ENCODE measurements around the gene CUL4A. TPM values are rescaled to one million over a fixed set of nuclear protein-coding genes. Genes with fewer than 3 reads are reported as not detected.
"Not testable (repeated sequence)": the region's sequence is repeated elsewhere in the genome, so short reads cannot be mapped to it uniquely, and the experiment has no call there.

Gene CUL4A
- total RNA-seq, 3 donors from 2014 or later, result 85.5 to 89.8 (median 87.8) TPM

DNA sequence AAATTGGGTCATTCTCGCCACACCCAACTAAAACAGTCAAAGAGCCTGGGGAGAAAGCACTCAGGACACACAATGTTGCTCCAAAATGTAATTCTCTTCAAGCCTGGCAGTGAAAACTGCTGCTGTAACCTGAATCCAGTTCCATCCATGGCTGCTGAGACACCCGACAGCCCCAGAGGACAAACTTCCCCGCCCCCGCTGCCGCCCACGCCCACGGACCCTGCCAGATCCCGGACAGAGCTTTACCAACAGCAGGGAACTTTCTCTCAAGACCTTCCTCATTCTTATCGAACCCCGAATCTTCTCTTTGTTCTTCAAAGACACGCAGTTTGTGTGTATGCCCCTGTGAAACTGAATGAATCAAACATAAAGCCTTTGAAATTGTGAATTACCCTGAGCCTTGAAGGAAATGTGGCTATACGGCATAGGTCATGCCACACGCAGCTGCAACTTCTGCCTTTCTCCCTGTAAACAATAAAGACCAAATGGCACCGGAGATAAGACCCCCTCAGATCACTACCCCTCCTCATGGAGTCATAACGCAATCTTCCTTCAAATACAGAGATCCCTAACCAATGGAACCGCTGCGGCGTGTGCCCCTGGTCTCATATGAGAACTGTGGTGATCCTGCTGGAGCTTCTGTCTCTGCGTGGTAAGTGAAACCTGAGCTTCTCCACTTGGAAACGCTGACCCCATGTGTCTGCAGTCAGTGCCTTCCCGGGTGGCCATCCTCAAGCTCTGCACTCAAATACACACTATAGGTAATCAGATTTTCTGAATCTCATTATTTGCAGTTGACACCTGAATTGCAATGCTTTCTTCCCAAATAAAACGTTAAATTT is 82.8 kb downstream of the CUL4A start:
- Mint-ChIP-seq H3K4me1 (ENCODE audit: low read depth) (peaks cover 19% of the 10 kb centered on the region), H3K9me3 (no peaks in the 10 kb centered on the region), H3K27me3 (ENCODE audit: low read depth) (peaks cover 54% of the 10 kb centered on the region), H3K36me3 (ENCODE audit: insufficient read depth) (no peaks in the 10 kb centered on the region), H3K4me3 (peak overlapping the region; percentile 63)
- DNase-seq (peak; percentile 15), ATAC-seq (peak in 1 of 2 donors; percentile 17)

DNA sequence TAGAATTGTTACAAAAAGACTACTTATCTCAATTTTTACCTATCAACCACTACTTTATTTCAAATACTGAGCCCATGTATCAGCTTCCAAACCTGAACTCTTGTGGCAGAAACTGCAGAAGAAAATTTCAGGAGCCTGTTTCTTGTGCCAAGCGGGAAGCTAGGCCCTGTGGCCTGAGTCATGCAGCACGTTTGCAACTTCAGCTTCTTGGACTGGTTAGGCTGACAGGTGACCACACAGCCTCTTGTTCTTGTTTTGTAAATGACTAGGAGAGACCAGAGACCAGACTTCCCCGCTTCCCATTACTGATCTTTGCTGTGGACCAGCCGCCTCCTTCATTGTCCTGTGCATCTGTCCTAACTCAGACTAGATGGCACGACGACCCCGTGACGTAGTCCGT is 84.3 kb downstream of the CUL4A start:
- DNase-seq, result no peak
- H3K27me3 Mint-ChIP-seq (ENCODE audit: low read depth), result peaks cover 47% of the 10 kb centered on the region
- H3K4me3 Mint-ChIP-seq, result no peak overlapping the region
- H3K36me3 Mint-ChIP-seq (ENCODE audit: insufficient read depth), result no peaks in the 10 kb centered on the region
- H3K9me3 Mint-ChIP-seq, result no peaks in the 10 kb centered on the region
- ATAC-seq, result no peak
- peaks cover 30% of the 10 kb centered on the region for H3K4me1 Mint-ChIP-seq (ENCODE audit: low read depth)

DNA sequence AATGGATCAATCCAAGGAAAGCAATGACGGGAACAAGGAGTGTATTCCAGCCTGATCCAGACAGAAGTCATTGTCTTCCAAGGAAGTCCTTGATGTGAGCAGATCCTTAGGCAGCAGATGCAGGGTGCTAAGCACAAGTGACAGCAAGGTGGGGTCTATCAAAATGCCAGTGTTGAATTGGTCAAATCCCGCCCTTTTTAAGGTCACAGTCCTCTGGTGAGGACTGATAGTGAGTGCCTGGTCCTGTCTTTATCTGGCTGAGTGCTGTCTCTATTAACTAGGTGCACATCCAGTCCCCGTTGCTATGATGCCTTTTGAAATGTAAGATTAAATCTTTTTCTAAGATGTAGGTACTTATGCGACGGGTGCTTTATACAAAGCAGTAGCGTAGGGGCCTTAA is 86.4 kb downstream of the CUL4A start:
- H3K9me3 Mint-ChIP-seq, result no peaks in the 10 kb centered on the region
- ATAC-seq, result no peak
- no peak for DNase-seq
- H3K4me3 Mint-ChIP-seq, result peak overlapping the region; percentile 46
- no peaks in the 10 kb centered on the region for H3K36me3 Mint-ChIP-seq (ENCODE audit: insufficient read depth)
- H3K4me1 Mint-ChIP-seq (ENCODE audit: low read depth), result peaks cover 35% of the 10 kb centered on the region
- peaks cover 29% of the 10 kb centered on the region for H3K27me3 Mint-ChIP-seq (ENCODE audit: low read depth)

DNA sequence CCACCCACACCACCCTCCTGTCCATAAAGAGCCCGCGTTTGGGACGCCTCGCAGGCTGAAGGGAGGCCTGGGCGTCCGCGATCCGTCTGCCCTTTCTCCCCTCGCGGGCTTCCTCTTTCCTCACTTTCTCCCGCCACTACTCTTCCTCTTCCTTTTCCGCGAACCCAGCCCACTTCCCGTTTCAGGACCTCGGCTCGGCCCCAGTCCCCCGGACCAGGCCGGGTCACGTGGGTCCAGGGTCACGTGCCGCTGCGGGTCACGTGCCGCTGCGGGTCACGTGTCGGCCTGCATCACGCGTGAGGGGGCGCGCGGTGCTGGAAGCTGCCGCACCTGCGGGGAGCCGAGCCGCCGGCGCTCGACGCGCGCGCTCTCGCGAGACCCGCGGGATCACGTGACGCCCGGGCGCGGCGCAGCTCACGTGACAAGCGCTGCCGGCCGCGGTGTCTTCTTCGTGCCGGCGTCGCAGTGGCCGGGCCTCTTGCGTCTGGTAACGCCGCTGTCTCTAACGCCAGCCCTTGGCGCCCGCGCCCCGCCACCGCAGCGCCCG is 87.5 kb downstream of the CUL4A start, which contains the start of gene LAMP1:
TSS of gene LAMP1 (plus strand) at position 417 of the 547 bp plus-strand sequence. CDS start 196 bp downstream, outside the sequence.
- H3K36me3 Mint-ChIP-seq (ENCODE audit: insufficient read depth), result no peaks in the 10 kb centered on the region
- H3K4me3 Mint-ChIP-seq, result peak within 1 kb of the TSS; percentile 96
- peaks cover 18% of the 10 kb centered on the region for H3K27me3 Mint-ChIP-seq (ENCODE audit: low read depth)
- peaks cover 37% of the 10 kb centered on the region for H3K4me1 Mint-ChIP-seq (ENCODE audit: low read depth)
- DNase-seq (peak; percentile 99), ATAC-seq (peak; percentile 88 to 90)
- no peaks in the 10 kb centered on the region for H3K9me3 Mint-ChIP-seq

- Mint-ChIP-seq H3K9me3 (no peaks in the 10 kb centered on the region), H3K27me3 (ENCODE audit: low read depth) (peaks cover 12% of the 10 kb centered on the region), H3K36me3 (ENCODE audit: insufficient read depth) (no peaks in the 10 kb centered on the region), H3K4me1 (ENCODE audit: low read depth) (peaks cover 31% of the 10 kb centered on the region), H3K4me3 (peak overlapping the region; percentile 96)
- DNase-seq (peak; percentile 30), ATAC-seq (peak; percentile 62 to 69)
Observed at GRCh38 chr13:113297370-113298042, 88.1 kb downstream of the CUL4A start.

DNA sequence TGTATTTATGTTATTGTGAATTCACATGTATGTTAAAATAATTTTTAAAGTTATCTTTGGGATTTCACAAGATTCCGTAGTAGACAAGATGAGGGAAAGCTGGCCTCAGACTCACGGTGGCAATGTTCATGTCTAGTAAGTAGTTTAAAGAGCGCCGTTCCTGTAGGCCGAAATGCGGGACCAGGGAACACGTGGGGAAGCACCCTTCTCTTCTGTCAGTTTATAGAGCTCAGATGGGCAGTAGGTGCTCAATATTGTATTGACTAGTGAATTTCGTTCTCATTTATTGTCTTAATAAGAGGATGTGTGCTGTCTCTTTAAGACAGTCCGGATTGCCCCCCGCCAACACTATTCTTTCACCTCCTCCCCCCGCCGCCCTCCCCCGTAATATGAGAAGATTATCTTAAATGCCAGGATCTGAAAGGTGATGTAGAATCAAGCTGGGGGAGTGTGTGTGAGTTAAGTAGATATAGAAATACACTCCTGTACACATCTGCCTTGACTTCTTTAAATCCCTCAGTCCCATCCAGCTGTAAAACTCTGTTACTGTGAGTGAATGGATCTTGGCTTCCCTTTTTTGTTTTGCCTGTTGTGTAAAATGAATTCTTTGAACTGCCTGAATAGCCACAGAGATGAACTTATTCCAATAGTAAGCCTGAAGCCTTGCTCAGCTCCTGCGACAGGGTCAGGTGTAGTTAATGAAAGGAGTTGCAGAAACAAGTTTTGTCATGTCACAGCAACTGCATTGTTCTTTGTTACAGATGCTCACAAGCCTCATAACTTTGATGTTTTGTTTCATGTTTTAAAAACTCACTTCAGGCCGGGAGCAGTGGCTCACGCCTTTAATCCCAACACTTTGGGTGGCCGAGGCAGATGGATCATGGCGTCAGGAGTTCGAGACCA is 88.9 kb downstream of the CUL4A start:
- DNase-seq, result no peak

DNA sequence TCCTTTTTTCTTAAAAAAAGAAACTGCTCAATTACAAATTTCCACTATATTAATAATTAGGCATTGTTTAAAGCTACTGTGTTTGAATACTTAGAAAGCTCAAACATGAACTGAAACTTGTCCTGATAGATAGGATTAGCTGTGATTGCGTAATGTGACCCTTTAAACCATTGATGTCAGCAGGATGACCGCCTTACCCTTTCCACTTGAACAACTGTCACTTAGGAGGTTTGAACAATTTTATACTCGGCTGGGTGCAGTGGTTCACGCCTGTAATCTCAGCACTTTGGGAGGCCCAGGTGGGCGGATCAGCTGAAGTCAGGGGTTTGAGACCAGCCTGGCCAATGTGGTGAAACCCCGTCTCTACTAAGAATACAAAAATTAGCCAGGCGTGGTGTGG is 90.5 kb downstream of the CUL4A start:
- no peak for ATAC-seq
- H3K27me3 Mint-ChIP-seq (ENCODE audit: low read depth), result peaks cover 2% of the 10 kb centered on the region
- peaks cover 44% of the 10 kb centered on the region for H3K4me1 Mint-ChIP-seq (ENCODE audit: low read depth)
- H3K9me3 Mint-ChIP-seq, result no peaks in the 10 kb centered on the region
- no peak for DNase-seq
- peaks cover 1% of the 10 kb centered on the region for H3K36me3 Mint-ChIP-seq (ENCODE audit: insufficient read depth)
- H3K4me3 Mint-ChIP-seq, result no peak overlapping the region

More for the DNA sequence above, 88.9 kb downstream of the CUL4A start:
- ATAC-seq, result no peak
- peaks cover 1% of the 10 kb centered on the region for H3K36me3 Mint-ChIP-seq (ENCODE audit: insufficient read depth)
- H3K27me3 Mint-ChIP-seq (ENCODE audit: low read depth), result peaks cover 9% of the 10 kb centered on the region
- no peaks in the 10 kb centered on the region for H3K9me3 Mint-ChIP-seq
- peaks cover 34% of the 10 kb centered on the region for H3K4me1 Mint-ChIP-seq (ENCODE audit: low read depth)
- peak overlapping the region; percentile 96 for H3K4me3 Mint-ChIP-seq

- Mint-ChIP-seq H3K4me1 (ENCODE audit: low read depth) (peaks cover 39% of the 10 kb centered on the region), H3K9me3 (no peaks in the 10 kb centered on the region), H3K36me3 (ENCODE audit: insufficient read depth) (peaks cover 5% of the 10 kb centered on the region), H3K4me3 (no peak overlapping the region), H3K27me3 (ENCODE audit: low read depth) (no peaks in the 10 kb centered on the region)
- ATAC-seq (no peak), DNase-seq (no peak)
Observed at GRCh38 chr13:113302986-113303385, 93.6 kb downstream of the CUL4A start.

DNA sequence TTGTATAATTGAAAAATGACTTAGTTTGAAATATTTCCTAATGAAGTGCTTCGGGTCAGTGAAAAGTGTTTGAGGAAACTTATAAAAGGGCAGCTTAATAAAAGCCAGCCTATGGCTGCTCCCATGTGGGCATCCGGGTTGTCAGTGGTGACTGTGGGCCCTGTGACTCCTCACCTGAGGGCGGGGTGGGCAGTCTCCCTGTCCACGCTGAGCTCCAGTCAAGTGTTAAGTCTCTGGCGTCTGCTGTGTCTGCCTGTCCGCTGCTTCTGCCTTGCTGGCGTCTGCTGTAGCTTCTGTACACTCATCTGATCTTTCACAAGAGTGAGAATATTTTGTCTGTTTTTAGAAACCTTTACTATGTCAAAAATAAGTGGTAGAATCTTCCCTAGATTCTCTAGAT is 94.7 kb downstream of the CUL4A start:
- H3K4me3 Mint-ChIP-seq, result no peak overlapping the region
- H3K27me3 Mint-ChIP-seq (ENCODE audit: low read depth), result no peaks in the 10 kb centered on the region

GRCh38 chr13:113305208-113305607 is 95.8 kb downstream of the CUL4A start:
- H3K36me3 Mint-ChIP-seq (ENCODE audit: insufficient read depth), result peaks cover 9% of the 10 kb centered on the region
- peaks cover 30% of the 10 kb centered on the region for H3K4me1 Mint-ChIP-seq (ENCODE audit: low read depth)
- H3K27me3 Mint-ChIP-seq (ENCODE audit: low read depth), result no peaks in the 10 kb centered on the region
- no peaks in the 10 kb centered on the region for H3K9me3 Mint-ChIP-seq
- H3K4me3 Mint-ChIP-seq, result no peak overlapping the region
- DNase-seq (no peak), ATAC-seq (no peak)

More for the DNA sequence above, 94.7 kb downstream of the CUL4A start:
- ATAC-seq, result no peak
- H3K9me3 Mint-ChIP-seq, result no peaks in the 10 kb centered on the region
- H3K36me3 Mint-ChIP-seq (ENCODE audit: insufficient read depth), result peaks cover 5% of the 10 kb centered on the region
- peaks cover 30% of the 10 kb centered on the region for H3K4me1 Mint-ChIP-seq (ENCODE audit: low read depth)
- no peak for DNase-seq

- DNase-seq (no peak), ATAC-seq (no peak)
- Mint-ChIP-seq H3K4me3 (no peak overlapping the region), H3K27me3 (ENCODE audit: low read depth) (no peaks in the 10 kb centered on the region), H3K4me1 (ENCODE audit: low read depth) (peaks cover 23% of the 10 kb centered on the region), H3K36me3 (ENCODE audit: insufficient read depth) (peaks cover 22% of the 10 kb centered on the region), H3K9me3 (no peaks in the 10 kb centered on the region)
Observed at GRCh38 chr13:113307491-113307890, 98.1 kb downstream of the CUL4A start.

DNA sequence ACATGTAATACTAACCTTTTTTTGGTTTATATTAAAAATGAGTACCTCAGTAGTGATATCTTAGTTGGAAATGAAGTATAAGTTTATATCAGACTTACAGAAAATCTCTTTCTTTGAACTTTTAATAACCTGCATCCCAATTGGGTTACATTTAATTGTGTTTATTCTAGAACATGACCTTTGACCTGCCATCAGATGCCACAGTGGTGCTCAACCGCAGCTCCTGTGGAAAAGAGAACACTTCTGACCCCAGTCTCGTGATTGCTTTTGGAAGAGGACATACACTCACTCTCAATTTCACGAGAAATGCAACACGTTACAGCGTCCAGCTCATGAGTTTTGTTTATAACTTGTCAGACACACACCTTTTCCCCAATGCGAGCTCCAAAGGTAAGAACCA is 100.1 kb downstream of the CUL4A start:
- Mint-ChIP-seq H3K27me3 (ENCODE audit: low read depth) (no peaks in the 10 kb centered on the region), H3K4me3 (no peak overlapping the region), H3K36me3 (ENCODE audit: insufficient read depth) (peaks cover 23% of the 10 kb centered on the region), H3K9me3 (no peaks in the 10 kb centered on the region), H3K4me1 (ENCODE audit: low read depth) (peaks cover 12% of the 10 kb centered on the region)
- DNase-seq, result no peak
- ATAC-seq, result no peak

DNA sequence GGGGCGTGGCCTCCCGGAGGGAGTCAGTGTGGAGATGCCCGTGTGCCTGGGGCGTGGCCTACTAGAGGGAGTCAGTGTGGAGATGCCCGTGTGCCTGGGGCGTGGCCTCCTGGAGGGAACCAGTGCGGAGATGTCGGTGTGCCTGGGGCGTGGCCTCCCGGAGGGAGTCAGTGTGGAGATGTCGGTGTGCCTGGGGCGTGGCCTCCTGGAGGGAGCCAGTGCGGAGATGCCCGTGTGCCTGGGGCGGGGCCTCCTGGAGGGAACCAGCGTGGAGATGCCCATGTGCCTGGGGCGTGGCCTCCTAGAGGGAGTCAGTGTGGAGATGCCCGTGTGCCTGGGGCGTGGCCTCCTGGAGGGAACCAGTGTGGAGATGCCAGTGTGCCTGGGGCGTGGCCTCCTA is 104.7 kb downstream of the CUL4A start:
- not testable (repeated sequence) for H3K27me3 Mint-ChIP-seq (ENCODE audit: low read depth)
- H3K36me3 Mint-ChIP-seq (ENCODE audit: insufficient read depth), result peaks cover 26% of the 10 kb centered on the region

More for the DNA sequence above, 104.7 kb downstream of the CUL4A start:
- not testable (repeated sequence) for H3K4me1 Mint-ChIP-seq (ENCODE audit: low read depth); ATAC-seq; H3K4me3 Mint-ChIP-seq; H3K9me3 Mint-ChIP-seq; DNase-seq

Measured in activated T-cell treated with anti-CD3 and anti-CD28 coated beads, Interleukin-2, amount 50 U/mL, for 4 hours (primary cell).